PC-3 (cell line): ENCODE results near the gene HOXD10.

Experiments
- CTCF ChIP-seq: fragments of 300-600 bp; sonication (generic); conservative IDR thresholded peaks from 2 replicates; pipeline ENCODE4 v1.5.1; 2017; ENCODE audit warnings: antibody characterized with exemption, low read depth, mild to moderate bottlenecking, low read length
- EZH2phosphoT487 ChIP-seq: fragments of 300-600 bp; sonication (generic); IDR thresholded peaks from 2 replicates; pipeline ENCODE4 v1.6.1; 2018; ENCODE audit warnings: mild to moderate bottlenecking, antibody characterized with exemption, low read length, borderline replicate concordance

GRCh38 chr2:176085120-176085788, 31.3 kb upstream of the HOXD10 start:
- TF ChIP-seq CTCF (no peak), EZH2phosphoT487 (no peak)
